ENCODE results near the gene TAT. TPM values are rescaled to one million over a fixed set of nuclear protein-coding genes. Genes with fewer than 3 reads are reported as not detected.

Gene TAT
- total and polyA plus RNA-seq, 10 of the 15 experiments (the other 5 are each of a cell fraction or from before 2014, with no cell fraction given): 0.01 to 0.44 (median 0.09) TPM; not detected in 4

- 11% methylated on average over 1 of the region's 1 CpG for WGBS (ENCODE audit: insufficient coverage, insufficient replicate concordance, low lambda C conversion rate, missing lambda C conversion rate)
- H3K27ac ChIP-seq (ENCODE audit: control insufficient read depth, insufficient read depth): no peak overlapping the region
- ATAC-seq: no peak
- no peak for FAIRE-seq
- no peak overlapping the region for H2AFZ ChIP-seq (ENCODE audit: control insufficient read depth, low read depth, low read length)
- no peaks in the 10 kb centered on the region for H3K79me2 ChIP-seq (ENCODE audit: control insufficient read depth, insufficient read depth, low read length)
- ChIA-PET RAD21 (ENCODE audit: unreplicated experiment) (interaction anchor here (1.0 kb wide), 1 partner anchor 10 kb away, joined by 3 read pairs; no protein-coding TSS in a partner anchor), CTCF (interaction anchor here (1.1 to 2.2 kb wide), 3 partner anchors 10 to 433 kb away, joined by 3 to 13 read pairs (median 8); no protein-coding TSS in a partner anchor), SMC1A (ENCODE audit: uncharacterized antibody, unreplicated experiment) (interaction anchor here (3.8 kb wide), 1 partner anchor 28 kb away, joined by 20 read pairs; no protein-coding TSS in a partner anchor), POLR2A (no interaction called here)
- H3K4me1 ChIP-seq (ENCODE audit: control insufficient read depth, insufficient read depth, low read length): no peaks in the 10 kb centered on the region; the same call in 1 of the 2 replicates
- H4K20me1 ChIP-seq (ENCODE audit: control insufficient read depth, insufficient read depth): no peaks in the 10 kb centered on the region
- H3K36me3 ChIP-seq (ENCODE audit: control insufficient read depth in 2 of 2, insufficient read depth in 2 of 2, low read length in 1 of 2): no peaks in the 10 kb centered on the region
- H3K27me3 ChIP-seq (replicated peaks in 1 of 2; ENCODE audit: control insufficient read depth in 2 of 2, insufficient read depth in 2 of 2, low read length in 1 of 2): no peaks in the 10 kb centered on the region; a peak in 1 of 4 replicates
- in situ Hi-C loops (cut with MboI) (no loop called here), intact Hi-C loops (cut with micrococcal nuclease; ENCODE audit: unreplicated experiment) (no loop called here)
- H3K4me3 ChIP-seq: no peak overlapping the region
- TF ChIP-seq PRDM15 (CRISPR knock-in tag; IDR thresholded peaks at IDR 0.05): no peak
- no peak for TF ChIP-seq REST (IDR thresholded peaks at IDR 0.05; ENCODE audit: low read depth, low read length)
- BruUV-seq (replicated peaks): no TSS peak
- DNase-seq (ENCODE audit: low read depth, low spot score): no peak
- no peak overlapping the region for H3K9ac ChIP-seq (ENCODE audit: control insufficient read depth, insufficient read depth, low read length)
- no peaks in the 10 kb centered on the region for H3K9me3 ChIP-seq (replicated peaks; ENCODE audit: control insufficient read depth, insufficient read depth, low read length)
- no peak overlapping the region for H3K4me2 ChIP-seq (ENCODE audit: control insufficient read depth, insufficient read depth)
Observed at GRCh38 chr16:71528257-71528656, 48.6 kb downstream of the TAT start.
